Measurements from ENCODE around the gene MAN1B1.

DNA sequence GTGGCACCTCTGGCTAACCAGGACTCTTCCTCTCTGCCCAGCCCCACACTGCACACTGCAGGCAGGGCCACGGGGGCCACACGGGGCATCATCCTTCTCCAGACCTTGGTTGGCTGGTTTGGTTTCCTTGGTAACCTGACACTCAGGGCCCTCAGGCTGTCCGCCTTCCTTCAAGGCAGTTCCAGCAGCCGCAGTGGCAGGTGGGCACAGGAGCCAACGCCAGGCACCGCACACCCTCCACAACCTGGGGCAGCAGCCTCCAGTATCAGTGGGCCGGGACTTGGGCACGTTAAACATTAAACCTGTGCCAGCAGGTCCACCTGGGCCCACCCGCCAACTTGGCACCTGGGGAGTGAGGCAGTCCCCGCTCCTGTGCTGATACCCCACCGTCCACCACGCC, 42.7 kb upstream of the MAN1B1 start:
- TF ChIP-seq, protein P1, sequence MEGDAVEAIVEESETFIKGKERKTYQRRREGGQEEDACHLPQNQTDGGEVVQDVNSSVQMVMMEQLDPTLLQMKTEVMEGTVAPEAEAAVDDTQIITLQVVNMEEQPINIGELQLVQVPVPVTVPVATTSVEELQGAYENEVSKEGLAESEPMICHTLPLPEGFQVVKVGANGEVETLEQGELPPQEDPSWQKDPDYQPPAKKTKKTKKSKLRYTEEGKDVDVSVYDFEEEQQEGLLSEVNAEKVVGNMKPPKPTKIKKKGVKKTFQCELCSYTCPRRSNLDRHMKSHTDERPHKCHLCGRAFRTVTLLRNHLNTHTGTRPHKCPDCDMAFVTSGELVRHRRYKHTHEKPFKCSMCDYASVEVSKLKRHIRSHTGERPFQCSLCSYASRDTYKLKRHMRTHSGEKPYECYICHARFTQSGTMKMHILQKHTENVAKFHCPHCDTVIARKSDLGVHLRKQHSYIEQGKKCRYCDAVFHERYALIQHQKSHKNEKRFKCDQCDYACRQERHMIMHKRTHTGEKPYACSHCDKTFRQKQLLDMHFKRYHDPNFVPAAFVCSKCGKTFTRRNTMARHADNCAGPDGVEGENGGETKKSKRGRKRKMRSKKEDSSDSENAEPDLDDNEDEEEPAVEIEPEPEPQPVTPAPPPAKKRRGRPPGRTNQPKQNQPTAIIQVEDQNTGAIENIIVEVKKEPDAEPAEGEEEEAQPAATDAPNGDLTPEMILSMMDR (IDR thresholded peaks at IDR 0.05) = no peak
- no peak for TF ChIP-seq TCF7L2 (IDR thresholded peaks at IDR 0.05; ENCODE audit: low read depth, low read length)
